OCI-LY7 (cell line): ENCODE results near the gene TBC1D9B. TPM values are rescaled to one million over a fixed set of nuclear protein-coding genes. Genes with fewer than 3 reads are reported as not detected.

Experiments used
- BruUV-seq: library from RNA; stranded (reverse); fragments of 400-500 nt; replicated peaks from 2 replicates; lab custom pipeline; 2021; lab: Mats Ljungman, UMichigan
- CTCF ChIA-PET: fragments of 300-600 bp; sonication (Branson Sonifier 250); formaldehyde crosslinking; loops from one replicate; lab custom pipeline; 2022; ENCODE audit warnings: antibody characterized with exemption; ENCODE audit not compliant: unreplicated experiment; lab: Charles Lee
- POLR2A ChIA-PET: fragments of 300-600 bp; sonication (Branson Sonifier 250); formaldehyde crosslinking; loops from one replicate; lab custom pipeline; 2022; ENCODE audit warnings: antibody characterized with exemption; lab: Charles Lee
- DNase-seq: peaks from one replicate; pipeline ENCODE4 v3.0.0-alpha.2; 2015; ENCODE audit warnings: low spot score
- H2AFZ ChIP-seq: fragments of 200-600 bp; sonication (generic), shearing (Covaris generic); 2 replicates; pipeline ENCODE4 v1.6.1; 2014; ENCODE audit warnings: mild to moderate bottlenecking, antibody characterized with exemption, low read length, moderate library complexity
- H3K27ac ChIP-seq: fragments of 200-600 bp; sonication (generic); 2 replicates; pipeline ENCODE4 v1.5.1; 2014; ENCODE audit warnings: mixed run types, low read depth, mild to moderate bottlenecking, moderate library complexity, low read length, inconsistent platforms; ENCODE audit not compliant: poor library complexity, severe bottlenecking
- H3K36me3 ChIP-seq: fragments of 200-600 bp; sonication (generic); 2 replicates; pipeline ENCODE4 v1.6.1; 2014; ENCODE audit warnings: mild to moderate bottlenecking, antibody characterized with exemption, low read length, moderate library complexity, mixed read lengths; ENCODE audit not compliant: insufficient read depth
- H3K4me1 ChIP-seq: fragments of 200-600 bp; sonication (generic); 2 replicates; pipeline ENCODE4 v1.5.1; 2014; ENCODE audit warnings: mild to moderate bottlenecking, low read length; ENCODE audit not compliant: insufficient read depth, poor library complexity, severe bottlenecking
- H3K4me2 ChIP-seq: fragments of 200-600 bp; sonication (generic); 2 replicates; pipeline ENCODE4 v1.6.1; 2014; ENCODE audit warnings: mild to moderate bottlenecking, low read length
- H3K4me3 ChIP-seq: fragments of 200-600 bp; sonication (generic); 2 replicates; pipeline ENCODE4 v1.5.1; 2014; ENCODE audit warnings: mild to moderate bottlenecking, low read depth, low read length; ENCODE audit not compliant: poor library complexity, severe bottlenecking
- H3K79me2 ChIP-seq: fragments of 200-600 bp; sonication (generic); 2 replicates; pipeline ENCODE4 v1.6.1; 2016; ENCODE audit warnings: low read depth, mild to moderate bottlenecking, low read length, moderate library complexity, mixed read lengths; ENCODE audit not compliant: insufficient read depth
- H3K9me2 ChIP-seq: fragments of 200-600 bp; sonication (generic); 2 replicates; pipeline ENCODE4 v1.6.1; 2016; ENCODE audit warnings: mild to moderate bottlenecking, low read length, mixed read lengths; ENCODE audit not compliant: insufficient read depth
- H3K9me3 ChIP-seq: fragments of 200-600 bp; sonication (generic); 2 replicates; pipeline ENCODE4 v1.6.1; 2014; ENCODE audit warnings: mild to moderate bottlenecking, mixed run types, low read length, mixed read lengths
- H4K20me1 ChIP-seq: fragments of 200-600 bp; sonication (generic); 2 replicates; pipeline ENCODE4 v1.6.1; 2014; ENCODE audit warnings: mild to moderate bottlenecking, antibody characterized with exemption, low read length, moderate library complexity, mixed read lengths; ENCODE audit not compliant: insufficient read depth
- EZH2phosphoT487 ChIP-seq: fragments of 200-600 bp; sonication (generic); IDR thresholded peaks from 2 replicates; pipeline ENCODE4 v1.6.1; 2018; ENCODE audit warnings: low read depth, borderline replicate concordance, mild to moderate bottlenecking, mixed run types, antibody characterized with exemption, low read length, moderate library complexity, mixed read lengths
- intact Hi-C: fragments of 100-400 bp; cut with micrococcal nuclease; formaldehyde crosslinking; loops from one replicate; pipeline ENCODE4 v1.10.0; 2022; ENCODE audit not compliant: unreplicated experiment
- total RNA-seq, 2 experiments: library from RNA; depleted of rRNA in 1 of 2; stranded (reverse); fragments of >200 nt in 1 of 2; shearing (Covaris generic) in 1 of 2; gene quantifications; 2 replicates each; pipeline ENCODE4 v1.2.3, GENCODE V29; 2014 to 2022
- TF ChIP-seq, protein P1 (sequence below): fragments of 200-600 bp; sonication (generic); conservative IDR thresholded peaks from 2 replicates; pipeline ENCODE4 v1.5.1; 2014; ENCODE audit warnings: mild to moderate bottlenecking, antibody characterized with exemption, low read length, moderate library complexity, mixed read lengths

The TBC1D9B gene
- total RNA-seq, 2 experiments from 2014 or later, result 52.2 to 106 TPM

DNA sequence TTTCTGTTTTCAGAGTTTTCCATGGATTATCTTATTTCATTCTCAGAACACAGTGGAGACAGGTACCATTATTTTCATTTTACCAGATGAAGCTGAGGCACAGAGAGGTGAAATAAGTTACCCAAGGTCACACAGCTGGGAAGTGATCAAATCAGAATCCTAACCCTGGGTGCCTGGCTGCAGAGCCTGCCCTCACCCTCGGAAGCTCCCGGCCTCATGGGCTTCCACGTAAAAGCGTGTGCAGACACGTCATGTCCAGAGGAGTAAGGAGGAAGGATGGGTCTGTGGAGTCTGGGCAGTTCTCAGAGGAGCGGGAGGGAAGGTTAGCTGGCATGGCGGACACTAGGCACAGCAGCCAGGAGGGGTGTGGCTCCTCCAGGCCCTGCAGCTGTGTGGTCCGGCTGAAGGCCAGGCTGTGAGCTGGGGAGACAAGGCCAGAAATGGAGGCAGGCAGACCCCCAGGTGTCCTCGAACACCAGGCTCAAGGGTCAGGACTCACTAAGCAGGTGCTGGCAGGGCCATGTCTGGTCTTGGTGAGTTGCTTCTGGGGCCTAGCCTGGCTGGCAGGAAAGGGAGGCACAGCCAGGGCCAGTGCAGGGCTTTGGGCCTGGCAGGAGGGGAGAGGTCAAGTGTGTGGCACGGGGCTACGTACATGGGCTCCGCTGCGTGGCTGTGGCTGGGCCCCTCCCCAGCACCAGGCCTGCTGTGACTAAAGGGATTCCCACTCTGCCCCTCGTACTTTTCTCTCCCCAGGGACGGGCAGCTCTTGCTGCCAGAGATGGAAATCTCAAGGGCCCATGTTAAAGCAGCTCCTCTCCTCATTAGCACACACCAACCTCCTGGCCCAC lies 5.6 kb downstream of the TBC1D9B start:
- no peaks in the 10 kb centered on the region for H3K9me3 ChIP-seq
- ChIA-PET POLR2A (interaction anchor here (0.8 to 1.3 kb wide), 2 partner anchors 14 to 93 kb away, joined by 3 to 4 read pairs; no protein-coding TSS in a partner anchor), CTCF (no interaction called here)
- H2AFZ ChIP-seq, result no peak overlapping the region
- no peak overlapping the region for H3K4me3 ChIP-seq
- peaks cover 21% of the 10 kb centered on the region for H3K79me2 ChIP-seq
- BruUV-seq, result no TSS peak
- no peak for TF ChIP-seq EZH2phosphoT487
- H3K27ac ChIP-seq, result no peak overlapping the region
- peaks cover 67% of the 10 kb centered on the region for H3K36me3 ChIP-seq
- no peaks in the 10 kb centered on the region for H4K20me1 ChIP-seq
- peaks cover 11% of the 10 kb centered on the region for H3K4me1 ChIP-seq
- intact Hi-C loops, result no loop called here
- no peak overlapping the region for H3K4me2 ChIP-seq
- DNase-seq, result no peak
- H3K9me2 ChIP-seq, result no peaks in the 10 kb centered on the region

DNA sequence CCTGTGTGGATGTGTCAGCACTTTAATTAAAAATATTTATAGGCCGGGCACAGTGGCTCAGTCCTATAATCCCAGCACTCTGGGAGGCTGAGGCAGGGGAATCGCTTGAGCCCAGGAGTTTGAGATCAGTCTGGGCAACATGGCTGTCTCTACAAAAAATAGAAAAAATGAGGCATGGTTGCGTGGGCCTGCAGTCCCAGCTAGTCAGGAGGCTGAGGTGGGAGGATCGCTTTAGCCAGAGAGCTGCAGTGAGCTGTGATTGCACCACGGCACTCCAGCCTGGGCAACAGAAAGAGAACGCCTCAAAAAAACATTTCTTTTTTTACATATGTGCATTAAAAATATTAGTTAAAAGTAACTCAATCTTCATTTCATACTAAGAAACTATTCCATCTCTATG lies 6.2 kb downstream of the TBC1D9B start:
- Histone ChIP-seq H3K9me3 (no peaks in the 10 kb centered on the region), H4K20me1 (no peaks in the 10 kb centered on the region), H3K4me1 (peaks cover 5% of the 10 kb centered on the region), H2AFZ (no peak overlapping the region), H3K4me2 (no peak overlapping the region), H3K4me3 (no peak overlapping the region), H3K36me3 (peaks cover 69% of the 10 kb centered on the region), H3K27ac (no peak overlapping the region), H3K79me2 (peaks cover 15% of the 10 kb centered on the region), H3K9me2 (no peaks in the 10 kb centered on the region)
- ChIA-PET CTCF (no interaction called here), POLR2A (interaction anchor here (0.8 to 1.3 kb wide), 2 partner anchors 15 to 93 kb away, joined by 3 to 4 read pairs; no protein-coding TSS in a partner anchor)
- TF ChIP-seq EZH2phosphoT487, result no peak
- TF ChIP-seq, protein P1, sequence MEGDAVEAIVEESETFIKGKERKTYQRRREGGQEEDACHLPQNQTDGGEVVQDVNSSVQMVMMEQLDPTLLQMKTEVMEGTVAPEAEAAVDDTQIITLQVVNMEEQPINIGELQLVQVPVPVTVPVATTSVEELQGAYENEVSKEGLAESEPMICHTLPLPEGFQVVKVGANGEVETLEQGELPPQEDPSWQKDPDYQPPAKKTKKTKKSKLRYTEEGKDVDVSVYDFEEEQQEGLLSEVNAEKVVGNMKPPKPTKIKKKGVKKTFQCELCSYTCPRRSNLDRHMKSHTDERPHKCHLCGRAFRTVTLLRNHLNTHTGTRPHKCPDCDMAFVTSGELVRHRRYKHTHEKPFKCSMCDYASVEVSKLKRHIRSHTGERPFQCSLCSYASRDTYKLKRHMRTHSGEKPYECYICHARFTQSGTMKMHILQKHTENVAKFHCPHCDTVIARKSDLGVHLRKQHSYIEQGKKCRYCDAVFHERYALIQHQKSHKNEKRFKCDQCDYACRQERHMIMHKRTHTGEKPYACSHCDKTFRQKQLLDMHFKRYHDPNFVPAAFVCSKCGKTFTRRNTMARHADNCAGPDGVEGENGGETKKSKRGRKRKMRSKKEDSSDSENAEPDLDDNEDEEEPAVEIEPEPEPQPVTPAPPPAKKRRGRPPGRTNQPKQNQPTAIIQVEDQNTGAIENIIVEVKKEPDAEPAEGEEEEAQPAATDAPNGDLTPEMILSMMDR, result no peak
- no TSS peak for BruUV-seq
- DNase-seq, result no peak
- intact Hi-C loops, result no loop called here

DNA sequence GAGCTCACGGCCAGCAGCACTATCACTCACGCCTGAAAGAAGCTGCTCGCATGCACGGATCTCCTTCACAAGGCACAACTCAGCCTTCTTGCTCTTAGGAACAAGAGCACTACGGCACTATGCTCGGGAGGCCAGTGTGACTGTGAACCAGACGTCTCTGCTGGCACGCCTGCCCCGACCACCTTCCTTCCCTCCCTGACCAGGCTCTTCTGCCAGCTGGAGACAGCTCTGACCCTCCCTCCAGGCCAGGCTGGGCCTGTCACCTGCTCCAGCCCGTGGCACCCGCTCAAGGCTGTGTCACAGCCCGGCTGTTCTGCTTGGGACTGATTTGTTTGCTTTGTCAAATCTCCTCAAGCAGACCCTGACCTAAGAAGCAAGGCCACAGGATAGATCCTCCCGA lies 7.0 kb downstream of the TBC1D9B start:
- no peaks in the 10 kb centered on the region for H4K20me1 ChIP-seq
- intact Hi-C loops, result no loop called here
- POLR2A ChIA-PET, result no interaction called here
- no peaks in the 10 kb centered on the region for H3K9me2 ChIP-seq
- TF ChIP-seq, protein P1, result no peak
- TF ChIP-seq EZH2phosphoT487, result no peak
- H3K4me2 ChIP-seq, result no peak overlapping the region
- H3K9me3 ChIP-seq, result no peaks in the 10 kb centered on the region
- peaks cover 73% of the 10 kb centered on the region for H3K36me3 ChIP-seq
- CTCF ChIA-PET, result no interaction called here
- H2AFZ ChIP-seq, result no peak overlapping the region
- H3K27ac ChIP-seq, result no peak overlapping the region
- DNase-seq, result no peak
- H3K79me2 ChIP-seq, result peaks cover 9% of the 10 kb centered on the region; the same call in 1 of the 2 replicates
- no peaks in the 10 kb centered on the region for H3K4me1 ChIP-seq
- no TSS peak for BruUV-seq
- H3K4me3 ChIP-seq, result no peak overlapping the region
